BE2C (cell line): Measurements from ENCODE around the gene SLC4A4.

Source experiments
- DNase-seq: peaks from one replicate; pipeline ENCODE4 v3.0.0-alpha.2; 2020
- H3K27me3 ChIP-seq: fragments of 250-450 bp; sonication (Bioruptor Pico); 2 replicates; pipeline ENCODE4 v1.5.1; 2020; ENCODE audit warnings: mild to moderate bottlenecking
- H3K36me3 ChIP-seq: fragments of 250-450 bp; sonication (Bioruptor Pico); 2 replicates; pipeline ENCODE4 v1.5.1; 2020; ENCODE audit warnings: mild to moderate bottlenecking
- H3K4me1 ChIP-seq: fragments of 250-450 bp; sonication (Bioruptor Pico); 2 replicates; pipeline ENCODE4 v1.5.1; 2020
- H3K4me3 ChIP-seq: 2 replicates; pipeline ENCODE4 v1.5.1; 2011; ENCODE audit warnings: low read depth, low read length
- H3K9me3 ChIP-seq: fragments of 250-450 bp; sonication (Bioruptor Pico); 2 replicates; pipeline ENCODE4 v1.5.1; 2020
- CTCF ChIP-seq: IDR thresholded peaks from 2 replicates; pipeline ENCODE4 v1.5.1; 2012; ENCODE audit warnings: mild to moderate bottlenecking, low read depth, low read length

Gene SLC4A4

DNA sequence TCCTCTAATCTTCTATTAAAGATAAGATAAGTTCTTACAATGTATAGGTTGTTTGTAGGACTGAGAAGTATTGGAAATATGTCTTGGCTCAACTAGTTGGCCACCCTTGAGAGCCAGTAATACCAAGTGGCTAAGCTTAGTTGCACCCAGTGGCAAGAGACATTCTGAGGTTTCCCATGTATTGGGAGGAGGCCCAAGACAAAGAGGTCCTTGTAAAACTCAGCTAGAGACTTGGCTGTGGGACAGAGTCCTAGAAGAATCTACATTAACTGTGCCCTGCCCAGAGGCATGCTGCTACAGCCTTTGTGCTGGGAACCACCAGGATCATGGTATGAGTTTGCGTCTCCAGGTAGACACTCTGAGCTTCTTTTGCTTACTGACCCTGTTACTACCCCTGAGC lies 41.9 kb upstream of the SLC4A4 start:
- H3K9me3 ChIP-seq: no peaks in the 10 kb centered on the region
- TF ChIP-seq CTCF: no peak
- H3K36me3 ChIP-seq: no peaks in the 10 kb centered on the region
- H3K4me3 ChIP-seq: no peak overlapping the region
- DNase-seq: no peak
- H3K27me3 ChIP-seq: no peaks in the 10 kb centered on the region
- H3K4me1 ChIP-seq: no peaks in the 10 kb centered on the region

- no peak overlapping the region for H3K4me3 ChIP-seq
- no peak for TF ChIP-seq CTCF
- no peaks in the 10 kb centered on the region for H3K36me3 ChIP-seq
- no peaks in the 10 kb centered on the region for H3K9me3 ChIP-seq
- H3K4me1 ChIP-seq: no peaks in the 10 kb centered on the region
- H3K27me3 ChIP-seq: no peaks in the 10 kb centered on the region
- peak; percentile 10 for DNase-seq
Observed at GRCh38 chr4:71300362-71300761, 38.5 kb upstream of the SLC4A4 start.

DNA sequence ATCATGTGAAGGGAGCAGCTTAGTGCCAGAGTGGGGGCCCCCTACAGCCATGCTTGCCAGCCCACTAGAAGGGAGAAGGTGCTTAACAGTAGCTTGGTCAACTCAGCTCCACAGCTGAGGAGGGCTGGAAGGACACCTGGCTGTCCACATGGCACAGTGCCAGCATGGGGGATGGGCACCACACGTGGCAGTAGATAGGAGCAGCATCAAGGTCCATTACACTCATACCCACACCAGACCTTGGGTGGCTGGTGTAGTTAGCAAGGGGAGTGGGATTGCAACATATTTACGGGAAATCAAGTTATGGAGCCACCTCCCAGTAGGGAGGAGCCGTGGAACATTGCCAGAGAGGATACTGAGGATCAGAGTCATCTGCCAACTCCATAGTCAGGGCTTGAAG lies 37.9 kb upstream of the SLC4A4 start:
- no peaks in the 10 kb centered on the region for H3K9me3 ChIP-seq
- no peak overlapping the region for H3K4me3 ChIP-seq
- no peaks in the 10 kb centered on the region for H3K36me3 ChIP-seq
- no peaks in the 10 kb centered on the region for H3K27me3 ChIP-seq
- TF ChIP-seq CTCF: no peak
- no peaks in the 10 kb centered on the region for H3K4me1 ChIP-seq
- peak; percentile 37 for DNase-seq

DNA sequence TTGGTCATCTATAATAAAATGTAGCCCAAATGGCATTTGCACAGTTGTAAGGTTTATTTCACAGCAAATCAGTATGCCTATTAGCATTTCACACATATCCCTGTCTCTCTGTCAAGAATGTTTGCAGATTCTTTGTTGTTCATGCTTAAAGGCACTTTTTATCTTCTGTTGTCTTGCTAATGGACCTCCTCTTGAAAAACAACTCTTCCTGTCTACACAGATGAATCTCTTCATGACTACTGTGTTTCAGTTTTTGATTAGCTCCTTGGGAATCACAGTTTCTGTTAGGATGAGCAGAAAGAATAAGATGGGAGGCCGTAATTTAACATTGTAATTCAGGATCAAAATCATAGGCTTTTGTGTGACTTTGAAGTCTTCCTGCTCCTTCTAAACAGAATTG lies 35.5 kb upstream of the SLC4A4 start:
- Histone ChIP-seq H3K36me3 (no peaks in the 10 kb centered on the region), H3K27me3 (no peaks in the 10 kb centered on the region), H3K4me3 (no peak overlapping the region), H3K9me3 (no peaks in the 10 kb centered on the region), H3K4me1 (no peaks in the 10 kb centered on the region)
- no peak for DNase-seq
- TF ChIP-seq CTCF: no peak

DNA sequence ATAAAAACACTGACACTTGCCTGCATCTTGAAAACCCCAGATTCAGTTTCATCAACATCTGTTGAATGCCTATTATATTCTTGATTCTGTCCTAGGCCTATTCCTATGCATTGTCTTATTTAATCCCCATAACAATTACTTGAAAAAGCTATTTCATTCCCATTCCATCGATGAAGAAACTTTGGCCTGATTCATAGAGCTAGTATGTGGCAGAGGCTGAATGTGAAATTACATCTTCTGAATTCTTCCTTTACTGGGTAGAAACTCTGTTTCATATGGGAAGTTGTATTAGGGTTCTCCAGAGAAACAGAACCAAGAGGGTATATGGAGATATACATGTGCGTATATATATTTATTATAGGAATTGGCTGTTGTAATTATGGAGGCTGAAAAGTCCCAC lies 35.0 kb upstream of the SLC4A4 start:
- no peak overlapping the region for H3K4me3 ChIP-seq
- no peaks in the 10 kb centered on the region for H3K9me3 ChIP-seq
- TF ChIP-seq CTCF: no peak
- no peak for DNase-seq
- no peaks in the 10 kb centered on the region for H3K36me3 ChIP-seq
- no peaks in the 10 kb centered on the region for H3K4me1 ChIP-seq
- H3K27me3 ChIP-seq: no peaks in the 10 kb centered on the region

DNA sequence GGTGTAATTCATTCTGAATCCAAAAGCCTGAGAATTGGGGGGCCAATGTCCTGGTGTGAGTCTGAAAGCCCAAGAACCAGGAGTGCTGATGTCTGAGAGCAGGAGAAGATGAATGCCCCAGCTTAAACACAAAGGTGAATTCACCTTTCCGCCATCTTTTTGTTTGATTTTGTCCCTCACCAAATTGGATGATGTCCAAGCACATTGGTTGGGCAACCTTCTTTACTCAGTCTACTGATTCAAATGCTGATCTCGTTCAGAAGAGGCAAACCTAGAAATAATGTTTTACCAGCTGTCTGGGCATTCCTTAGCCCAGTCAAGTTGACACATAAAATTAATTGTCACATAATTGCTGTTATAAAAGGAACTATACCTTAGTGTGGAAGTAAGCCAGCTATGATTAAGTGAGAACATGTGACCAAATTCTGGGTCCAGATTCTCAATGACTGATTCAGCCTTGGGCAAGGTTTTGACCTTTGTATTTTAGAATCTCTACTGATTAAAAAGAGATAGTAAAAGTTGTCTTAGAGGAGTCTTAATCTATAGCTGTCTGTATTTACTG lies 34.5 kb upstream of the SLC4A4 start:
- no peaks in the 10 kb centered on the region for H3K27me3 ChIP-seq
- no peak overlapping the region for H3K4me3 ChIP-seq
- H3K4me1 ChIP-seq: no peaks in the 10 kb centered on the region
- DNase-seq: no peak
- H3K9me3 ChIP-seq: no peaks in the 10 kb centered on the region
- TF ChIP-seq CTCF: no peak
- H3K36me3 ChIP-seq: no peaks in the 10 kb centered on the region
